Right lobe of liver (tissue), 4 donors: Measurements from ENCODE around the gene SLC26A3.

Experiments
- CTCF ChIP-seq, 4 donors: fragments of 200-600 bp in 3 of 4; fragments of 450-650 bp in 1 of 4; IDR thresholded peaks; one replicate each; pipeline versions ENCODE4 v1.5.1 to v1.8.0; 2016 to 2022; ENCODE audit warnings: antibody characterized with exemption in 4 of 4, mild to moderate bottlenecking in 2 of 4
- POLR2A ChIP-seq: fragments of 450-650 bp; IDR thresholded peaks from one replicate; pipeline ENCODE4 v1.6.1; 2017; ENCODE audit warnings: antibody characterized with exemption, mild to moderate bottlenecking
- donor health status: DM: no; HTN: no; CAD: no.
- donor health status: DM: no; HTN: no; CAD: no.
- donor health status: DM: no; HTN: yes; CAD: no.

GRCh38 chr7:107834401-107834800, 31.4 kb upstream of the SLC26A3 start:
- TF ChIP-seq CTCF (IDR thresholded peaks at IDR 0.05) (no peak), POLR2A (no peak)
